GM21576 (cell line): ENCODE measurements around the gene SLC44A1.
"Not testable (repeated sequence)": the region's sequence is repeated elsewhere in the genome, so short reads cannot be mapped to it uniquely, and the experiment has no call there.

Experiments used
- ATAC-seq: cut with Tn5 transposase; IDR thresholded peaks from one replicate; pipeline ENCODE4 v1.9.1; 2021; ENCODE audit warnings: mild to moderate bottlenecking, moderate library complexity; ENCODE audit not compliant: unreplicated experiment

Gene SLC44A1

DNA sequence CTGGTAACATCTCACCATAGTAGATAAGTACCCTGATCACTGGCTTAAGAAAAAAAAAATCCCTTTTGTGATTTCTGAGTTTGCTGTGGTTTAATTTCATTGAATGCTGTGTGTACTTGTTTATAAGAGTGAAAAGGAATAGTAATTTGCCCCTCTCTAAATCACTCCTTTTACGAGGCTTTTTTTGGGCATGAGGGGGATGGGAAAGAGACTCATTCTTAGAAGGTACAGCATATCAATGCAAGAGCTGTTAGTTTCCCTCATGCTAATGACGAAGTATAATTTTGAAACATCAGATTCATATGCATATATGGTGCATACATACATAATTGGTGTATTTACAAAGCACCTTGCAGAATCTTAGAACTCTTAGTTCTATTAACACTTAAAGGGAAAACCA is 2.4 kb upstream of the SLC44A1 start:
- ATAC-seq: no peak

DNA sequence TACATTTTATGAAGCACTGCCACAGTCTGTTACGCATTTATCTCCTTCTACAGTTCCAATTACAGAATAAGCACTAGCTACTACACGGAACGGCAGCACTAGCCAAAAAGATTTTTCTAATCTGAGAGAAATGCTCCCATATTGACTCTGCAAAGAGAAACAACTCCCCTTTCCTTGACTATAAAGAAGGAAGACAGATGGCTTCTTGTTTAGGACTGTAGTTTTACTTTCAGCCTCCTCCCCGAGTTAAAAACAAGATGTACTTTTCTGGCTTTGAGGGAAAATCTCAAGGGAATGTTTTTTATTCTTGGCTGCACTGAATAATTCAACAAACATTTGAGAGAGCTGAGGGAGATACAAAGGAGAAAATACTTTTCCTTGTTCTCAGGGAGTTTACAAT is 1.9 kb upstream of the SLC44A1 start:
- no peak for ATAC-seq

DNA sequence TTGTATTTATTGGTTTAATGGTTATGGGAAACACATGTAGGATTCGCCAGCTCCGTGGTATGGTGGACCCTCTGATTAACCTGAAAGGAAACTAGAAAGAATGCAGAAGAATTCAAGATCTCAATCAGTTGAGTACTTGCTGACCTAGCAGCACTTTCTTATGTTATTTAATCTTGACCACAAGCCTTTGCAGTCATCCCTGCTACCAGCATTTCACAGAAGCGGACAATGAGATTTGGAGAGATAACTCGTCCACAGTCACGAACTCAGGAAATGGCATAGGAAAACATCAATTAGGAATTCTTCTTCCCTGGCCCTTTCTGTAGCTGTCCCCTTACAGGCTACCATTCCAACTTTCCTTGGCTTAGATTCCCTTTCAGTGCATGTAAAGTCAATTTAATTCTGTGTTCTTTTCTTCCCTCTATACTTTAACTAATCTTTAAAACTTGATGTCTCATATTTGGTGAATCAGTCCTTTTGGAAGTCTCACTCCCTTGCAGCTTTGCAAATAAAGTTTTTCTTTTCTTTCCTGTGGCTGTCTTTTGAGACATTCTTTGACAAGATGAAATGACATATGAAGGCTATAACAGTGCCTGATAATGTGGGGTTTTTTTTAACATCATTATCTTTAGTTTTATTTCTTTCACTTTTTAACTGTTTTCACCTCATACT is 1.3 kb upstream of the SLC44A1 start:
- no peak for ATAC-seq

DNA sequence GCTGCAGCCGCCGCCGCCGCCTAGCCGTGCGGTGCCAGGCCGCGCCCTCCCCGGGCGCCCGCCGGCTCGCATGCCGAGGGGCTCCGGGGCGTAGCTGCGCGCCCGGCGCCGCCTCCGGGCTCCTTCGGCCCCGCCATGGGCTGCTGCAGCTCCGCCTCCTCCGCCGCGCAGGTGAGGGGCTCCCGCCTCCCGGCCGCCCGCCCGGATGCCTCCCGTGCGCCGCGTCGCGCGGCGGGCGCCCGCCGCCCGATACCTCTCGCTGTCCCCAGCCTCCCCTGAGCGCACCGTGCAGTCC is 230 bp downstream of the SLC44A1 start:
- peak; percentile 54 for ATAC-seq

DNA sequence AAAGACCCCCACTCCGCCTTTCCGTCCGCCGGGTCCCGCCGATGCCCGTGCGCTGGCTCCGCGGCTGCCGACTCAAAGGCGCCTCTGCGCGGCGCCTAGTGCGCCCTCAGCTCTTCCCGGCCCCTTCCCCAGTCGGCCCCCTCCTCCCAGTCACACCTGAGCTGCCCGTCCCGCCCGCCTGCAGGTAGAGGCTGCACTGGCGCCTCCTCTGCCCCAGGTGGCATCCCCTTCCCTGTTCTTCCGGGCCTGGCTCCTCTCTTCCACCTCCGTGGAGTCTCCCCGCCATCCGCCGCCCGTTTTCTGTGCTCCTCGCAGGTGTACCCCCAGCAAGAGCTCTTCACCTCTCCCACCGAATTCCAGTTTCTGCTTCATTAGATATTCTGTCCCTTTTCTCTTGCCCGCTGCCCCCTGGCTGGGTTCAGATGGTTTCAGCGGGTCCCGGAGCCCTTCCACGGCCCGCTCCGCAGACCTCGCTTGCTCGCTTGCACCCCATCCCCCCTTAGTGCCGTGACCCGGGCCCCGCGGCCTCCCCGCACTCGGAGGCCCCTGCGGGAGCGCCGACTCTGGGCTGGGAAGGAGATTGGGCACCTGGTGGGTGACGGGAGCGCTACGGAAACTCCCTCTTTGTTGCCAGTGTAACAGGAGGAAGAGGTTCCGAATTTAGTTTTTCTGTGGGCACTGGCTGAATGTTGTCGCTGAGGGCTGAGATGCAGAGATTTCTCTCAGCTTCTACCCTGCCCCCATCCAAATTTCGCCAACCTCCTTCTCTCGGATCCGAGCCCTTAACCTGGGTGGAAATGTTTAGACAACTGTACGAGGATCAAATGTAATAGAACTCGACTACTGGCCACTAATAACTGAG is 809 bp downstream of the SLC44A1 start:
- peak; percentile 26 for ATAC-seq

DNA sequence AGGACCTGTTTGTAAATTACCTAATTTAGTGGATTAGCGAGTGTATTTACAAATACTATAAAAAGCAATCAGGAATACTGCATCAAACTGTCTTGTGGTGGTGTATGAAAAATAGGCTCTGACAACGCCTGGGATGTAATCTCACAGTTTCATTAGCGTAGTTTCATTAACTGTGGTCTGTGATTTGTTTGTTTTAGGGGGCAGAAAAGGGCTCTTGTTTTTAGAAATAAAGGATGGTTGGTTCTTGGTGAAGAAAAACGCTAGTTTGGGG is 1.4 kb downstream of the SLC44A1 start:
- ATAC-seq: no peak

DNA sequence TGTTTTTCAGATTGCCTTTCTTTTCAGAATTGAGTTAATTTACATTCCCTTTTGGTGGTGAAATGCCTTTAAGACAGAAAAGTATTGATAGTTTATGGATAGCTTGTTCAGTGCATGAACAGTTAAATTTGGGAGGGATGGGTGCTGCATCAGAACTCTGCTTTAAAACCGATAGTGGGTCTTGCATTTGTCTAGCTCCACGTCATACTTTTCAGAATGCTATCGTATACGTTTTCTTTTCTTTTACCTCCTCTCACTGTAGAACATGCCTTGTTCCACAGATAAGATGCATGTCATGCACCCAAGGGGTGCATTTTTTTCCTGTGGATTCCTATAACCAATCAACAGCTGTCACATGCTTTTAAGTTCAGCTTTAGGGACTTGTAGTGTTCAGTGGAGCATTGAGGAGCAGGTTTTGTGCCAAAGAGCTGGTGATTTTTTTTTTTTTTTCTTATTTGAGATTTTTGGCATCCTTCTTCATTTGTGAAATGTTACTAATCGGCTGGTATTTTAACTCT is 2.3 kb downstream of the SLC44A1 start:
- ATAC-seq: no peak

DNA sequence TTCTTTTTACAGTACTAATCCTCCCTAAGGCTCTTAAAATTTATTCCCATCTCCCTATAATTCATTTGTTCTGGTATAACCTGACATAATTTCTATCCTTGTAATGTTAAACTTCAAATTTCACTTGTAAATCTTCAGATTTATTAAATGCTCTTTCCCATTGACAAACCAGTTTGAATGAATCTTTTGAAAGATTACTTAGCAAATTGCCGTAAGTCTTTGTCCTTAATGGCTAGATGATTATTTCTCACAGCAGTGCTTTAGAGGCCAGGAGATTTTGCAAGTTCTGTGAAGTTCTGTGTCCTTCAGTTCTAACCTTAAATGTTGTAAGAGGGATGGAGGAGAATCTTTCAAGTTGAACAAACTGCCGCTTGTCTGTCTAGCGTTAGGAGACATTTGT is 4.2 kb downstream of the SLC44A1 start:
- no peak for ATAC-seq

DNA sequence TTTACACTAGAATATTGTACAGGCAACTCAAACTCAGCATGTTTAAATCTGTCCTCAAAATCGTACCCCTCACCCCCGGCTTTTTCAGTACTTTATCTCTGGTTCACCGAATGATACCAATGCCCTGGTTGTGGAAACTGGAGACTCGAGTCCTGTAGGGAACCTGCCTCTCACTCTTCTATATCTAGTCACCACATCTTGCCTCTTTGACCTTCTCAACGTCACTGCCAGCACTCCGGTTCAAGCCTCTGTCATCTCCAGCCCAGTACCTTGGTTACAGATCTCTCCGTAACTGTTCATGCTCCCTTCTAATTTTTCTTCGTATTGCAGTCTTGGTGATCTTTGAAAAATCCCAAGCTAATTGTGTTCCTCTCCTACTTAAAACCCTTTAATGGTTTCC is 6.7 kb downstream of the SLC44A1 start:
- no peak for ATAC-seq

DNA sequence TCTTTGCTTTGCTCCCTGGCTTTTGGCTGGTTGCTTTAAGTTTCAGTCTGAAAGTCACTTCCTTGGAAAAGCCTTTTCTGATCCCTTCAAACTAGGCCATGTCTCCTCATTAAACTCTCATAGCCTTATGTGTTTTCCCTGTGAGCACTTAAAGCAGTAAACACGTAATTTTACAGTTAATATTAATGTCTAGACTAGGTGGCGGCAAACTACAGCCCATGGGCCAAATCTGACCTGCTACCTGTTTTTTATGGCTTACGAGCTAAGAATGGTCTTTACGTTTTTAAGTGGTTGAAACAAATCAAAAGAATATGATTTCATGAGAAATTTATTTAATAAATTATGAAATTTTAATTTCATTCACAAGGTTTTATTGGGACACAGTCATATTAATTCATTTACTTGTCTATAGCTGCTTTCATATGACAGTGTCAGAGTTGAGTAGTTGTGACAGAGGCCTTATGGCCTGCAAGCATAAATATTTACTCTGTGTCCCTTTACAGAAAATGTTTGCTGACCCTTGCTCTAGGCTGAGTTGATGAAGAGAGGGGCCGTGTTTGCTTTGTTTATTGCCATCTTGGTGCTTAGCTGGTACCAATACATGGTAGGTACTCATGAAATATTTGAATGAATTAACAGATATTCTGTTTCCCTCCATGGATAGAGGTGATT is 7.4 kb downstream of the SLC44A1 start:
- ATAC-seq: no peak

DNA sequence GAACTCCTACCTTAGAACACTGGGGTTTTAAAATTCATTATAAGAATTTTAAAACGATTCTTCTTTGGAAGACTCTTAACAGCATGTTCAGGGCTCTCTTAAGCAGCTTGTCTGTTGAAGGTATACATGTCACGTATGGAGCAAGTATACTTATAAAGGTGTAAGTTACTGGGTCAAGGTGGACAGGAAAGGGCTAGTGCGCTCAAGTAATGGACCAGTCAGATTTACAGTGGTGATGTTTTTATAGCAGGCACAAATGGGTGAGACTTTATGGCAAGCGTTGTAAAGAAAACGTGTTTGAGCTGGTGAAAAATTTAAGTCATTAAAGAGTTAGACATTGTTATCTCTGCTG is 7.9 kb downstream of the SLC44A1 start:
- ATAC-seq: no peak

DNA sequence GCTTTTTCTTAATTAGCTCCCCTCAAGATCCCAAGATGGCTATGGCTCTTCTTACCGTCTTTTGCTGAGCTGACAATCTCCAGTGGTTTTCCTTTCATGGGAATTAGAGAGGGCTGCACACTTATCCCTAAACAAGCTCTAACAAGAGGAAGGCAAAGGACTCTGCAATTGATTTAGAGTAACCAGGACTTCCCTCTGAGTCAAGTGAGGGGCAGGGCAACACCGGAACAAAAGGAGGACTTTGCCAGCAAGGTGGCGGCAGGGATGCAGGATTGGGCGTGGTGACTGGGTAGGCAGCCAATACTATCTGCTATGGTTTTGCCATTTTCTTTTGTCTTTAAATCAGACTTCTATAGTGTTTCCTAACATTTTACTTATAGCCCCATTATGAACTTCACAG is 9.8 kb downstream of the SLC44A1 start:
- ATAC-seq: no peak

DNA sequence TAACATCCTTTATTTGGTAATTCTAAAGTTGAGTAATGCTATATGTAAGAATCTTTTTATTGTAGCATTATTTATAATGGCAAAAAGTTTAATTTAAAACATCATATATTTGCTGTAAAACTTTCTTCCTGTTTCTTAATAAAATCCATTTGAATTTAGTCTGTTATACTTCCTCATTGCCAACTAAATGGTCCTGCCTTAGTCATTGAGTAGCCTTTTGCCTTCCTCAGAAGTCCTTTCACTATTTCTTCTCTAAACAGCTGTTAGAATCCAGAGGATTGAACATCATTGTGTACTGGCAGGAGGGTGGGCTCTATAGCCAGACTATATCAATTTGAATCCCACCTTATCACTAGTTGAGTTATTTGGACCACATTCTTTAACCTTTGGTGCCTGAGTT is 11.0 kb downstream of the SLC44A1 start:
- no peak for ATAC-seq

DNA sequence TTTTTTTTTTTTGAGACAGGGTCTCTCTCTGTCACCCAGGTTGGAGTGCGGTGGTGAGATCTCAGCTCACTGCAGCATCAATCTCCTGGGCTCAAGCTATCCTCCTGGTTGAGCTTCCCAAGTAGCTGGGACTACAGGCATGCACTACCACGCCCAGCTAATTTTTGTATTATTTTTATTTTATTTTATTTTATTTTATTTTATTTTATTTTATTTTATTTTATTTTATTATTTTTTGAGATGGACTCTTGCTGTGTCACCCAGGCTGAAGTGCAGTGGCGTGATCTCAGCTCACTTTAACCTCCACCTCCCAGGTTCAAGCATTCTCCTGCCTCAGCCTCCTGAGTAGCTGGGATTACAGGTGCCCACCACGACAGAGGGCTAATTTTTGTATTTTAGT is 12.1 kb downstream of the SLC44A1 start:
- ATAC-seq: not testable (repeated sequence)

DNA sequence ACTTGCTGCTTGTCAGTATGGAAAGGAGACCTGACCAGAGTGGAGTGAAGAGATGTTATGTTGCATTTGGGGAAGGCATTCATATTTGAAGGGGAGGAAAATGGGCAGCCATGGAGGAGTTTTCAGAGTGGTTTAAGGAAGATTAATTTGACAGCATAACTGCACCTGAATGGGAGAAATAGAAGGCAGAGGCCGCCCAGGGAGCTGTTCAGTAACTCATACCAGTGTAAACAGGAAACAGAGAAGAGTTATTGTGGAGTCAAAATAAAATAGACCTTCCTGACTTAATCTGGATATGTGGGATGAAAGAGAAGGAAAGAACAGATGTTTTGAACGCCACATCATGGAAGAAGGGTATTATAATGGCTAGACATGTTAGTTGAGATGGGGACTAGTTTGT is 13.4 kb downstream of the SLC44A1 start:
- no peak for ATAC-seq

DNA sequence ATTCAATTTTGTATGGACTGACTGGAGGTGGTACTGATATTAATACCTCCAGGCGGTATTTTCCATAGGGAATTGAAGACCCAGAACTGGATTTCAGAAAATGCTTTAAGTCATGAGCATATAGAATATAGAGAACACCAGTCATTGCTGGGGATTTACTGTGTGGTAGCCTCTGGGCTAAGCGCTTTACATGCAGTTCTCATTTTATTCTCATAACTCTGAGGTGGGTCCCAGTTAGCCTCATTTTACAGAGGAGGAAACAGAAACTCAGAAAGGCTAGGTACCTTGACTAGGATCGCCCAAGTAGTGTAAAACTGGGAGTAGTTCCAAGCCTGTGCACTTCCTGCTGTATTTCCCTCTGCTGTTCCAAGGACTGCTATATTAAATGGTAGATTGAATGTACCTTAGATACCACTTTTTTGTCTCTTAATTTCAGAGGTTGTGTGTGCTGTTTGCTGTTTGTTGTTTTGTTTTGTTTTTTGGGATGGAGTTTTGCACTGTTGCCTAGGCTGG is 13.8 kb downstream of the SLC44A1 start:
- ATAC-seq: no peak

DNA sequence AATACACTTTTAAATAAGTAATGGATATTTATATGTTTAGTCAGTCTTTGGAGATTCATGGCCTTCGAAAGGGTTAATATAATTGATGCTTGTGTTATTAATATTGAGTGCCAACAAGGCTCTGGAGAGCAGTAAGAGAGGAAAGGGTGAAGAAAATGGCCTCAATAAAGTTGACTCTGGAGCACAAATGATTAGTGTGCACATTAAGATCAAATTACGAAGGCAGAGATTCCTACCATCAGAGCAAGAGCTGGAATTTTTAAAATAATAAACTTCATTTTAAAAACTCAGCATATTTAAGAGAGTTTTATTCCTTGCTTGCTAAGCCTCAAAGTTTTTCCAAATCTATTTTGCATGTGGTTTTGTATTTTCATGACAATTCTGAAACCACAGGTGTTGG is 14.8 kb downstream of the SLC44A1 start:
- ATAC-seq: no peak

DNA sequence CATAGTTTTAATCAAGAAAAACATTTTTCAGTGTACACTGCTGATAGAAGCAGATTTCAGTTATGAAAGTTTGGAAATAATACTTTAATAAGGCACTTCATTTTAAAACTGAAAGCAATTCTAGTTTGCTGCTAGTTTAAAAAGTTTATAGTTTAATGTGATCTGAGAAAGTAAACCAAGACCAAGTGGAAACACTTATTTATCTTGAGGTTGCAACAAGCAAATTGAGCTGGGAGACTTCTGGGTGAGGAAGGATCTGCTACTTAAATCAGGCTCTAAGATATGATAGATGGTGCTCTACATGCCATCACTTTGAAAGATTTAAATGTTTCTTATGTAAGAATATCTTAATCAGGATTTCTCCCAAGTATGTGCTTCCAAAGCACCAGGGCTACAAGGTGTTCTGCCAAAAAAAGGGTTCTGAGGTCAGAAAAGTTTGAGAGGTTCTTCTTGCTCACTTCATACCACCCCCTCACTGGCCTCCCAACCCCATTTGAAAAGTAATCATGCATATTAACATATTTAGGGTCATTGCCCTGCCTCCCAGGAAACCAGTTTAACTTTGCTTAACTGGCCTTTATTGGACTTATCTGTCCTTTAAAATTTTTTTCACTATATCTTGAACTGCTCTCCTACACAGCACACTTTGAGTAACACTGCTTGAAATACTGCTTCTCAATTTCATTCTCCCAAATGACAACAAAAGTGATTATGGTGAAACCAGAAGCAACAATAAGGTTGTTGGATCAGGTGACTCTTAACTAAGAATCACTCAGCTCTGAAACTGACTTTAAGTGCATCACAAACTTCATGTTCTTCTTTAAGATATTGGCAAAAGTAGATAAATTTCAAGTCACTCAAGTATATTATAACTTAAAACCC is 15.5 kb downstream of the SLC44A1 start:
- ATAC-seq: no peak

DNA sequence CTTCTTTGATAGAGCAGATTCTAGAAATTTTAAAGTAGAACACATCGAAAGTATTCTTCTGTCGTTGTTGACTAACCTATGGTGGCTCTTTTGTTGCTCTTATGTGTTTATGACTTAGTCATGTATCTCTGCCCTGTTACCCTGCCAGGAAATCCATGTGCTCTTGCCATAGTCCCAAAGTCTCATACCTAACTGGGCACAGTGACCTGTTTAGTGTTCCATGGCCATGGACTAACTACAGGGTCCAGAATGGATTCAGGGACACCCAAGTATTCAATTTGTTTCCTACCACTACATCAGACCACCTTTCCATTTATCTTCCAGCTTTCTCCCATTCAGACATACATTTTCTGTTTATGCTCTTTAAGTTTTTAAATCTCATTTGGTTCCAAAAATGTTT is 18.0 kb downstream of the SLC44A1 start:
- ATAC-seq: no peak

DNA sequence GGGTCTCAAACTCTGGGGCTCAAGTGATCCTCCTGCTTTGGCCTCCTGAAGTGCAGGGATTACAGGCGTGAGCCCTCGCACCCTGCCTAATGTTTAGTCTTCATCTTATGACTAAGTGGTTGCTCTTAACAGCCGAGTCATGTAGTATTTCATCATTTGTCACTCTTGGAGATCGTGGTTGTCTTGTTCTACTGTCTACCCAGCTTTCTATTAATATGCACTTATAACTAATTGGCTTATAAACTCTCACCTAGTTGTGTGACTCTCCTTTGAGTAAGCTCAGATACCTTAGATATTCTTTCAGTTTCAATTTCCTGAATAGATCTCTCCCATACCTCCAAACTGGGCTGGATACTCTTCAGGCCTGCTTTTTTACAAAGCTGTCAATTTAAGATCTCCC is 19.9 kb downstream of the SLC44A1 start:
- ATAC-seq: no peak

DNA sequence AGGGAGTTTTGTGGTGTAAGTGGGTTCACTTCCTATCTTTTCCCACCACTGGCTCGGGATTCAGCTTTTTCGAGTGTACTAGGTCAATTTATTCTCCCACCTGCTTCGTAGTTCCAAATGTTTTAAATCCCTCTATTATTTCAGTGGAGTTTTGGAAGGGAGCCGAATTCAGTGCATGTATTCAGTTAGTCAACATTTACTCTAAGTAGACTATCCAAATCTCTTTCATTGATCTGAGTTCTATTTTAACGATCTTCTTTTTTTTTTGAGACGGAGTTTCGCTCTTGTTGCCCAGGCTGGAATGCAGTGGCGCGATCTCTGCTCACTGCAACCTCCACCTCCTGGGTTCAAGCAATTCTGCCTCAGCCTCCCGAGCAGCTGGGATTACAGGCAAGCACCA is 23.8 kb downstream of the SLC44A1 start:
- not testable (repeated sequence) for ATAC-seq
